Measurements from ENCODE around the gene SAMMSON. TPM values are rescaled to one million over a fixed set of nuclear protein-coding genes. Genes with fewer than 3 reads are reported as not detected.

Gene SAMMSON
- total and polyA plus RNA-seq, 10 of the 15 experiments (the other 5 are each of a cell fraction or from before 2014, with no cell fraction given) = not detected

DNA sequence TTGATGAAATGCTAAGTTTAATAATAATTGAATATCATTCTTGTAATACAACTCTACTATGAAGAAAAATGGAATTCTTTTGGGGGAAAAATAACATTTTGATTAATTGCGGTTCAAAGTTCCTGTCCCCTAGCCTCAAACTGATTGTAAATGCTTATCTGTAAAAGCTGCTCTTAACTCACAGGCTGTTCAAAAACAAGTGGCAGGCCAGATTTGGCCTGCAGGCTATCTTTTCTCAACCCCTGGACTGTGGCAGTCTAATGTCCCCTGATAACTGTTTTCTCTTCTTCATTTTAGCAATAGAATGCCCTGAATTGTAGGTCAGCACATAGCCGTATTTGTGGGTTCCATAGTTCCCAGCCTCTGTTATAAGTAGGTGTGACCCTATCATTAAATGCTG lies 23.5 kb upstream of the SAMMSON start:
- H4K20me1 ChIP-seq (ENCODE audit: control insufficient read depth, insufficient read depth) = no peaks in the 10 kb centered on the region
- ChIA-PET RAD21 (ENCODE audit: unreplicated experiment) (no interaction called here), CTCF (no interaction called here), SMC1A (ENCODE audit: uncharacterized antibody, unreplicated experiment) (no interaction called here), POLR2A (no interaction called here)
- no TSS peak for BruUV-seq (replicated peaks)
- FAIRE-seq (no peak), ATAC-seq (no peak), DNase-seq (ENCODE audit: low read depth, low spot score) (no peak)
- H3K4me2 ChIP-seq (ENCODE audit: control insufficient read depth, insufficient read depth) = no peak overlapping the region
- H3K36me3 ChIP-seq (ENCODE audit: control insufficient read depth in 2 of 2, insufficient read depth in 2 of 2, low read length in 1 of 2) = no peaks in the 10 kb centered on the region
- WGBS (ENCODE audit: insufficient coverage, insufficient replicate concordance, low lambda C conversion rate, missing lambda C conversion rate) = 89% methylated on average over 2 of the region's 2 CpGs
- H3K27me3 ChIP-seq (replicated peaks in 1 of 2; ENCODE audit: control insufficient read depth in 2 of 2, insufficient read depth in 2 of 2, low read length in 1 of 2) = no peaks in the 10 kb centered on the region; a peak in 1 of 4 replicates
- in situ Hi-C loops (cut with MboI) (no loop called here), intact Hi-C loops (cut with micrococcal nuclease; ENCODE audit: unreplicated experiment) (no loop called here)
- no peaks in the 10 kb centered on the region for H3K4me1 ChIP-seq (ENCODE audit: control insufficient read depth, insufficient read depth, low read length)
- TF ChIP-seq ZNF24 (IDR thresholded peaks at IDR 0.05) (no peak), MEF2A (IDR thresholded peaks at IDR 0.05; ENCODE audit: insufficient read depth, low read depth, low read length) (no peak), SMAD5 (IDR thresholded peaks at IDR 0.05; ENCODE audit: low read depth) (no peak), MAX (IDR thresholded peaks at IDR 0.05; ENCODE audit: low read depth, low read length) (no peak), RELB (IDR thresholded peaks at IDR 0.05; ENCODE audit: low read depth) (no peak), ATF7 (IDR thresholded peaks at IDR 0.05; ENCODE audit: low read depth) (no peak), IRF4 (IDR thresholded peaks at IDR 0.05; ENCODE audit: low read depth, low read length) (no peak), MXI1 (IDR thresholded peaks at IDR 0.05; ENCODE audit: low read depth, low read length) (no peak)
- no peak overlapping the region for H2AFZ ChIP-seq (ENCODE audit: control insufficient read depth, low read depth, low read length)
- no peak overlapping the region for H3K9ac ChIP-seq (ENCODE audit: control insufficient read depth, insufficient read depth, low read length)
- H3K4me3 ChIP-seq = no peak overlapping the region
- no peaks in the 10 kb centered on the region for H3K9me3 ChIP-seq (replicated peaks; ENCODE audit: control insufficient read depth, insufficient read depth, low read length)
- no peaks in the 10 kb centered on the region for H3K79me2 ChIP-seq (ENCODE audit: control insufficient read depth, insufficient read depth, low read length)
- H3K27ac ChIP-seq (ENCODE audit: control insufficient read depth, insufficient read depth) = no peak overlapping the region

Data from GM12878 (cell line).